GM12892 (cell line): ENCODE results near the gene LMBRD1.

Experiments
- DNase-seq: peaks from one replicate; pipeline ENCODE4 v3.0.0; 2011; ENCODE audit not compliant: insufficient read length
- FAIRE-seq: peaks from 2 replicates; lab custom pipeline; 2011; peaks lifted over from hg19 to GRCh38; lab: Jason Lieb, UNC
- POLR2A ChIP-seq: IDR thresholded peaks from 2 replicates; pipeline ENCODE4 v1.6.1; 2011; ENCODE audit warnings: low read depth, low read length, control low read depth
- POLR2AphosphoS5 ChIP-seq: IDR thresholded peaks from 2 replicates; pipeline ENCODE4 v1.6.1; 2011; ENCODE audit warnings: low read depth, low read length, control low read depth
- TAF1 ChIP-seq: IDR thresholded peaks from 2 replicates; pipeline ENCODE4 v1.6.1; 2011; ENCODE audit warnings: low read depth, mild to moderate bottlenecking, control low read depth, low read length, borderline replicate concordance

The LMBRD1 gene

GRCh38 chr6:69774740-69775584 lies 21.8 kb downstream of the LMBRD1 start:
- no peak for DNase-seq
- FAIRE-seq, result no peak
- TF ChIP-seq POLR2AphosphoS5 (no peak), TAF1 (no peak), POLR2A (no peak)

DNA sequence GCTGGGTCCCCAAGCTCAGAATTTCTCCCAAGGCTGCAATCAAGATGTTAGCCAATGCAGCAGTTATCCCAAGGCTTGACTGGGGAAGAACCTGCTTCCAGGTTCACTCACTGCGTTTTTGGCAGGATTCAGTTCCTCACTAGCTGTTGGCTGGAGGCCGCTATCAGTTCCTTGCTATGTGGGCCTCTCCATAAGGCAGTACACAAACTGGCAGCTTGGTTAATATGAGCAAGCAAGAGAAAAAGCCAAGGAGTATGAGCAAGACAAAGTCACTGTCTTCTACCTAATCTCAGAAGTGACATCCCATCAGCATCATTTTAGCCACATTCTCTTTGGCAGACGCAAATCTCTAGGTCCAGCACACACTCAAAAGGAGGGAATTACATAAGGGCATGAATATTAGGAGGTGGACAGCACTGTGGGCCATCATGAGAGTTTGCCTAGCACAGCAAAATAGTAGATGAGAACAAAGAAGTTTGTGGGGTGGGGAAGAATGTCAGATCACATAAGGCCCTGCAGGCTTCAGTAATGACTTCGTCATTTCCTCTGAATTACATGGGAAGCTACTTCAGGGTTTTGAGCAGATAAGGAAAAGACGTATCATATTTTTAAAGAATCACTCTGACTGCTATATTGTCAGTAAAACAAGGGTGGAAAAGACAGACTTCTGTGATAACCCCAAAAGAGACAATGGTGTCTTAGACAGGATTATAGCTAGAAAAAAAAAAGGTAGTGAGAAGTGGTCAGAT lies 25.5 kb downstream of the LMBRD1 start:
- no peak for TF ChIP-seq TAF1
- TF ChIP-seq POLR2A, result no peak
- TF ChIP-seq POLR2AphosphoS5, result no peak
- DNase-seq (no peak), FAIRE-seq (no peak)

GRCh38 chr6:69768664-69769063 lies 28.1 kb downstream of the LMBRD1 start:
- FAIRE-seq, result no peak
- TF ChIP-seq TAF1 (no peak), POLR2A (no peak), POLR2AphosphoS5 (no peak)
- no peak for DNase-seq

- DNase-seq (no peak), FAIRE-seq (no peak)
- TF ChIP-seq POLR2A (no peak), POLR2AphosphoS5 (no peak), TAF1 (no peak)
Observed at GRCh38 chr6:69763763-69764162, 33.0 kb downstream of the LMBRD1 start.

- TF ChIP-seq POLR2AphosphoS5, result no peak
- no peak for TF ChIP-seq POLR2A
- no peak for TF ChIP-seq TAF1
- FAIRE-seq, result no peak
- DNase-seq, result no peak
Observed at GRCh38 chr6:69761853-69762252, 35.0 kb downstream of the LMBRD1 start.

DNA sequence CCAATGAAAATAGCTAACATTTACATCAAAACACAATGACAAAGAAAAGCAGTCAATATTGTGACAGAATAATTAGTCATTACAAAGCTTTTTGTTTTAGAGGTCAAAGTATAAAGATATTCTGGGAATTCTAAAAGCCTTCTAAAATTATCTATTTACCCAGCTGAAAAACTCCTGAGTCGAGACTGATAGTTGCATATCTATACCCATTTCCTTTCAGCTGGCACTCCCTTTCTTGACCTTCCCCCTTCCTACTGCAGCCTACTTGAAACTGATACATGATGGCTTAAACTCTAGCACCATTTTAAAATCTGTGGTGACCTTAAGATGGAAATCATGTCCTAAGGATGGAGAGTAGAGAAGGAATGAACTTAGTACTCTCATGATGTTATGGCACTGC lies 38.6 kb downstream of the LMBRD1 start:
- FAIRE-seq (no peak), DNase-seq (no peak)
- no peak for TF ChIP-seq POLR2AphosphoS5
- TF ChIP-seq POLR2A, result no peak
- TF ChIP-seq TAF1, result no peak

GRCh38 chr6:69756907-69757306 lies 39.9 kb downstream of the LMBRD1 start:
- FAIRE-seq (no peak), DNase-seq (no peak)
- TF ChIP-seq POLR2A (no peak), TAF1 (no peak), POLR2AphosphoS5 (no peak)

- FAIRE-seq (no peak), DNase-seq (no peak)
- TF ChIP-seq POLR2AphosphoS5, result no peak
- no peak for TF ChIP-seq POLR2A
- TF ChIP-seq TAF1, result no peak
Observed at GRCh38 chr6:69756366-69756765, 40.4 kb downstream of the LMBRD1 start.

DNA sequence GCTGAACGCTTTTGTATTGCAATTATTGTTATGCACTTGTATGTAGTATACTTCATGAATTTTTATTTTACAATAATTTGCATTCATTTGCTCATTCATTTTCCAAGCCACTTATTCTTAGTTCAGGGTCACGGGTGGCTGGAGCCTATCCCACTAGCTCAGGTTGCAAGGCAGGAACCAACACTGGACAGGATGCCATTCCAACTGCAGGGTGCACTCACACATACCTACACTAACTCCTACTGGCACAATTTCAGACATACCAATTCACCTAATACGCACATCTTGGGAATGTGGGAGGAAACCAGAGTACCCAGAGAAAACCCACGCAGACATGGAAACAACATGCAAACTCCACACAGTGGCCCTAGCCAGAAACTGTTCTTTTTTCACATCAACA lies 61.8 kb downstream of the LMBRD1 start:
- DNase-seq, result no peak
- FAIRE-seq, result no peak
- TF ChIP-seq POLR2A, result no peak
- TF ChIP-seq TAF1, result no peak
- no peak for TF ChIP-seq POLR2AphosphoS5

DNA sequence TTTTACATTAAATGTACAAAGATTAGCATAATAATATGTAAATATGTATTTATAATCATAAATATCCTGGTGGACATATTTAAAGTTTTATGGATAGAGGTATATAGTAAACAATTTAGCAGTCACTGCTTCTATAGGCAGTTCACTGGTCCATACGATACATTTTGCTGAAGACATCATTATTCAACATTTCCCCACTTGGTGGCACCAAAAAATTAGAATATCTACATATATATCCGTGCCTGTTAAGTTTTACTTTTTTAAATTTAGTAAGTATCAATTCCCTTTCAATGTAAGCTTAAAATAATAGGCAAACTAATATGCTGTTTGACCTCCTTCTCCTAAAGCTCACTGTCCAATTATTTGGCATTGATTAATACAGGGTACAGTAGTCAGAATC lies 64.2 kb downstream of the LMBRD1 start:
- TF ChIP-seq TAF1 (no peak), POLR2AphosphoS5 (no peak), POLR2A (no peak)
- DNase-seq (no peak), FAIRE-seq (no peak)

DNA sequence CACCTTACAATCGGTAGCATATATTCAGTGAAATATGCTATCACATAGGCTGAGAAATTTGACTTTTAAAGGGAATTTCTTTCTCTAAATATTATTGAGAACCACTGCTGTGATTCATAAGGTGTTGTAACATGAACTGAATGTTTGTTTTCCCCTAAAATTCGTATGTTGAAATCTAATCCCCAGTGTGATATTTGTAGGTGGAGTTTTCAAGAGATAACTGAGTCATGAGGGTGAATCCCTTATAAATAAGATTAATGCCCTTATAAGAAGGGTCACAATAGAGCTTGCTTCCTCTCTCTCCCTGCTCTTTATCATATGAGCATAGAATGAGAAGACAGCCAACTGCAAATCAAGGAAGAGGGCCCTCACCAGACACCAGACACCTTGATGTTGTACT lies 64.8 kb downstream of the LMBRD1 start:
- FAIRE-seq (no peak), DNase-seq (no peak)

More for the DNA sequence above, 64.8 kb downstream of the LMBRD1 start:
- no peak for TF ChIP-seq TAF1
- TF ChIP-seq POLR2A, result no peak
- TF ChIP-seq POLR2AphosphoS5, result no peak
